Fibroblast of mammary gland (primary cell): ENCODE results near the gene IFIT5.
A peak's percentile ranks its signal among the peaks of the same experiment; 100 is the strongest.

Experiments used
- DNase-seq: peaks from one replicate; pipeline ENCODE4 v3.0.0-alpha.2; 2010; ENCODE audit warnings: low read depth
- H3K4me3 ChIP-seq: 2 replicates; pipeline ENCODE4 v1.5.1; 2011; ENCODE audit warnings: low read depth, mild to moderate bottlenecking, low read length, moderate library complexity; ENCODE audit not compliant: control insufficient read depth
- TF ChIP-seq, protein P1 (sequence below): conservative IDR thresholded peaks from 2 replicates; pipeline ENCODE4 v1.5.1; 2011; ENCODE audit warnings: low read depth, low read length, inconsistent platforms; ENCODE audit not compliant: control insufficient read depth, insufficient read depth

IFIT5 gene, protein sequence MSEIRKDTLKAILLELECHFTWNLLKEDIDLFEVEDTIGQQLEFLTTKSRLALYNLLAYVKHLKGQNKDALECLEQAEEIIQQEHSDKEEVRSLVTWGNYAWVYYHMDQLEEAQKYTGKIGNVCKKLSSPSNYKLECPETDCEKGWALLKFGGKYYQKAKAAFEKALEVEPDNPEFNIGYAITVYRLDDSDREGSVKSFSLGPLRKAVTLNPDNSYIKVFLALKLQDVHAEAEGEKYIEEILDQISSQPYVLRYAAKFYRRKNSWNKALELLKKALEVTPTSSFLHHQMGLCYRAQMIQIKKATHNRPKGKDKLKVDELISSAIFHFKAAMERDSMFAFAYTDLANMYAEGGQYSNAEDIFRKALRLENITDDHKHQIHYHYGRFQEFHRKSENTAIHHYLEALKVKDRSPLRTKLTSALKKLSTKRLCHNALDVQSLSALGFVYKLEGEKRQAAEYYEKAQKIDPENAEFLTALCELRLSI

DNA sequence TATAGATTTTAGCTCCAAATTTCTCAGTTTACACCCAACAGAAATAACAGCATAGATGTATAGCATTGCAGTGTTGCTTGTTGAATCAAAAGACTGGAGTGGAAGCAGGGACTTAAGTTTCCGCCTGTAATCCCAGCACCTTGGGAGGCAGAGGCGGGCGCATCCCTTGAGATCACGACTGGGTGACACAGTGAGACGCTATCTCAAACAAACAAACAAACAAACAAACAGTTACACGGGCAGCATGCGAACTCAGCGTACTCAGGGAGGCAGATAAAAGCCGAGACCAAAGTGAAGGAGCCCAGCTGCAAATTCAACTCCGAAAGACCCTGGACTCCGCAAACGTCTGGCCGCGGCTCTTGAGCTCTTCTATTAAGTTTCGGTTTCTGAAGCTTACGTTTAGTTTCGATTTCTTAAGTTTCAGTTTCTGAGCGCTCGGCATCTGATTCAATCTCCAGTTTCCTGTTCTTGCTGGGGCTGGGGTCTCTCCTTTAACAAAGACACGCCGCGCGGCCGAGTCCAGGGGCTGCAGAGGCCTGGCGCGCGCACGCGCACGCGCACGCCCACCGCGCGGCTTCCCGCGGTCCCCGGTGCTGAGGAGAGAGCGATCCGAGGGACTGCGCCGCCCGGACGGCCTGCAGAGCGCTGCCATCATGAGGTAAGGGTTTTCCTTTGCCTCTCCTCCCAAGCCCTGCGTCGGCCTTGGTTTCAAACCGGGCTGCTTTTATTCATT, at the start of gene IFIT5:
TSS of gene IFIT5 (plus strand) at position 423 of the 733 bp plus-strand sequence. CDS start at position 654, 231 bp downstream.
- peak within 1 kb of the TSS; percentile 90 for H3K4me3 ChIP-seq
- peak; percentile 63 for DNase-seq
- TF ChIP-seq, protein P1, sequence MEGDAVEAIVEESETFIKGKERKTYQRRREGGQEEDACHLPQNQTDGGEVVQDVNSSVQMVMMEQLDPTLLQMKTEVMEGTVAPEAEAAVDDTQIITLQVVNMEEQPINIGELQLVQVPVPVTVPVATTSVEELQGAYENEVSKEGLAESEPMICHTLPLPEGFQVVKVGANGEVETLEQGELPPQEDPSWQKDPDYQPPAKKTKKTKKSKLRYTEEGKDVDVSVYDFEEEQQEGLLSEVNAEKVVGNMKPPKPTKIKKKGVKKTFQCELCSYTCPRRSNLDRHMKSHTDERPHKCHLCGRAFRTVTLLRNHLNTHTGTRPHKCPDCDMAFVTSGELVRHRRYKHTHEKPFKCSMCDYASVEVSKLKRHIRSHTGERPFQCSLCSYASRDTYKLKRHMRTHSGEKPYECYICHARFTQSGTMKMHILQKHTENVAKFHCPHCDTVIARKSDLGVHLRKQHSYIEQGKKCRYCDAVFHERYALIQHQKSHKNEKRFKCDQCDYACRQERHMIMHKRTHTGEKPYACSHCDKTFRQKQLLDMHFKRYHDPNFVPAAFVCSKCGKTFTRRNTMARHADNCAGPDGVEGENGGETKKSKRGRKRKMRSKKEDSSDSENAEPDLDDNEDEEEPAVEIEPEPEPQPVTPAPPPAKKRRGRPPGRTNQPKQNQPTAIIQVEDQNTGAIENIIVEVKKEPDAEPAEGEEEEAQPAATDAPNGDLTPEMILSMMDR, result no peak

DNA sequence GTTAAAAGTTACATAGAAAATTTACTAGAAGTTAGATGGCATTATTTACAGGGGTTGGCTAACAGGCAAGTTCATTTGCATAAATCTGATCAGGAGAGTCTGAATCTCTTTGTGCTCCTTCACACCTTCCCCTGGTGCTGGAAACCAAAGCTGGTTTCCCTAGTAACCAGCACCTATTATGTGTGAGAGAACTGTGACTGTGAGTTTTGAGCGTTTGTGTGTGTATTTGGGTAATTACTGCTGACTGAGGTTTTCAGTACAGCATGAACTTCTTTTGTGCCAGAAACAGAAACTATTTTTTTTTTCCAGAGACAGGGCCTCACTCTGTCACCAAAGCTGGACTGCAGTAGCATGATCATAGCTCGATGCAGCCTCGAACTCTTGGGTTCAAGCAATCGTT, 46.8 kb upstream of the IFIT5 start:
- TF ChIP-seq, protein P1, result no peak
- no peak overlapping the region for H3K4me3 ChIP-seq
- DNase-seq, result no peak

DNA sequence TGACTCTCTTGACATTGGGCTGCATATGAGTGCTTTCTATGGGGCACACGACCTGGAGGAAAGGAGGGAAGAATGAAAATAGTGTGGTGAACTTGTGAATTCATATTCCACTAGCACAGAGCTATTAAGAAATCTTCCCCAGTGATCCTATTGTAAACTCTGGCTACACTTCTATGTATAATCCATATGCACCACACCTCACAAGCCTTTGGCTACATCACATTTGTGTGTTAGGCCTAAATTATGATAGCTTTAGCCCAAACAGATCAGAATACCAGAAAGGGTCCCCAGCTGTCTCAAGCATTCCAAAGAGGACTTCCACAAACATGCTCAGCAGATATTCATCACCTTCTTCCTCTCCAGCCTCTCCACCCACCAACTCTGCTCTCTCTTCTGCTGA, 46.2 kb upstream of the IFIT5 start:
- DNase-seq, result no peak
- TF ChIP-seq, protein P1, result no peak
- H3K4me3 ChIP-seq, result no peak overlapping the region

DNA sequence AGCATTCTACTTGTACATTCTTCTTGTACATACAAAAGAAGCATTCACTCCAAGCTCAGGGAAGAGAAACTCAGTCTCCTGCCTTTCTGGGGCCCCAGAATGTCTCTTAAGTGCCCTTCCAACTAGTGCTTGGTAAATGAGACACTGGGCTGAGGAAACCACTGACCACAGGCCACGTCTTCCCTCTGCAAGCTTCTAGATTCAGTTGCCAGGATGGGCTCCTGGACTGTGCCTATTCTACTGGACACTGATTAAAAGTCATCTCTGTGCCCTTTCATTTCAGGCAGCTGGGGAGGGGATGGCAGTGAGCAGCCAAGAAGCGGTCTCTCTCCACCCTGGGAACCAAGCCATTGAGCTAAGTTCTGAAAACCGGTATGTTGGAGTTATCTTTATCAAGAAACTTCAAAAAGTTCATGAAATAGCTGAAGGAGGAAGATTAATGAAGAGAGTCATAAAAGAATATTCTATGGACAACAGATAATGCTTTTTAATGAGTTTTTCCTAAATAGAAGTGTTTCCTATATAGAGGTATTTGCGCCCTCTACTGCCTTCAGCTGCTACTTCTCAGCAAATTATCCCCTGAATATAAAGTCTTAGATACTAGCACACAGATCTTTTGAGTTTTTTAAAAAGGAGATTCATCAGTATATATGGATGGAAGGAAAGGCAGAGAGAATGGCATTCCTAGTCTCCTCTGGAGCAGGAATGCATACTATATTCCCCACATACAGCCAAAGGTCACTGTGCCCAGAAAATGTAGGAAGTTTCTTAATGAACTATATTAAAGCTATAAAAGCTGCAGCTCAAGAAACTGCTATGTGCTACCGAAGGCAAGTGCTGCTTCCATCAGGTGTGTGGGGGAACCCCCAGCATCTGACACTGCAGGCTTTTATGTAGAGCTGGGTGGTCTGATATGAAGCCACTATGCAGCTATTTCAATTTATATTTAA, 44.9 kb upstream of the IFIT5 start:
- DNase-seq, result peak; percentile 65
- no peak overlapping the region for H3K4me3 ChIP-seq
- TF ChIP-seq, protein P1, result peak; percentile 74

DNA sequence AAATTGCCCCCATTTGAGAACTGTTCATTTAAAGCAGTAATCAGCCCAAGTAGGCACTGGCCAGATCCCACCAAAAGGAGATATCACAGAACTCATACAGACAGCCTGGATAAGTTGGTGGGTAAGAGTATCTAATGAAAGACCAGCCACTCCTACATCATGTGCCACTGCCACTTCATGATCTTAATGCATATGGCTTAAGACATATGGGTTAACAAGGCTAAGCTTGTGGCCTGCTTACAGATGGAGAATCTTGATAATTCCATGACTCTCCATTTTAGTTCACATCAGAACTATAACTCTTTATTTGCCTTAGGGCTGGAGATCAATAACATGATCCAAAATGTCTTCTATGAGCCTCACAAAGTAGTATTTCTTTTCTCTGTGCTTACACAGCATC, 43.3 kb upstream of the IFIT5 start:
- TF ChIP-seq, protein P1, result no peak
- H3K4me3 ChIP-seq, result no peak overlapping the region
- DNase-seq, result no peak

DNA sequence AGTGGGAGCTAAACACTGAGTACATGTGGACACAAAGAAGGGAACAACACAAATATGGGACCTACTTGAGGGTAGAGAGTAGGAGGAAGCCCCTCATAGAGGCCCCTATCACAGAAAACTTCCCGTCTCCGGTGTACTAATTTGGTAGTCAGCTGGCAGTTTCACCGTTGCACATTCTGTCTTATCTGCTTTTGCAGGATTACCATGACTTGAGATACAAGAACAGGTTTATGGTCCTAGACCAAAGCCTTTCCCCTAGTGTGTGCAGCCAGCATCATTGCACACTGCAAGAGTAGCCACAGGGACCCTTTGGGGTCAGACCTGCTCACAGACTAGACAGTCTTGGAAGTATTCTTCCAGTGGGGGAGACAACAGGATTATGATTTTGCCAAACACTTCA, 42.4 kb upstream of the IFIT5 start:
- no peak overlapping the region for H3K4me3 ChIP-seq
- TF ChIP-seq, protein P1, result no peak
- no peak for DNase-seq
